ENCODE data around the gene RPP25.

- TF ChIP-seq ZNF274 (IDR thresholded peaks at IDR 0.05; ENCODE audit: low read depth, low read length) (no peak), YY1 (IDR thresholded peaks at IDR 0.05; ENCODE audit: insufficient read depth, insufficient read length) (no peak)
Measured at GRCh38 chr15:74928771-74929198, 27.8 kb downstream of the RPP25 start.
